H7 (cell line): Measurements from ENCODE around the gene IQSEC3. TPM values are rescaled to one million over a fixed set of nuclear protein-coding genes. Genes with fewer than 3 reads are reported as not detected.
A peak's percentile ranks its signal among the peaks of the same experiment; 100 is the strongest.
"Not testable (repeated sequence)": the region's sequence is repeated elsewhere in the genome, so short reads cannot be mapped to it uniquely, and the experiment has no call there.

Source experiments
- DNase-seq: peaks from one replicate; pipeline ENCODE4 v3.0.0; 2012
- H3K27me3 ChIP-seq: 2 replicates; pipeline ENCODE4 v1.6.0; 2011; ENCODE audit warnings: mild to moderate bottlenecking, low read length; ENCODE audit not compliant: control insufficient read depth, insufficient read depth
- H3K36me3 ChIP-seq: replicated peaks from 2 replicates; pipeline ENCODE4 v1.5.1; 2011; ENCODE audit warnings: low read length; ENCODE audit not compliant: control insufficient read depth, insufficient read depth
- H3K4me3 ChIP-seq: 2 replicates; pipeline ENCODE4 v1.5.1; 2011; ENCODE audit warnings: low read depth, mild to moderate bottlenecking, control low read depth, low read length, moderate library complexity; ENCODE audit not compliant: insufficient read depth
- total RNA-seq: library from RNA; depleted of rRNA; stranded (reverse); fragments of >200 nt; shearing (Covaris generic); gene quantifications from 2 replicates; pipeline ENCODE4 v1.2.3, GENCODE V29; 2014; rRNA removed

The IQSEC3 gene
- total RNA-seq: 0.45 and 0.81 TPM in 2 replicates

DNA sequence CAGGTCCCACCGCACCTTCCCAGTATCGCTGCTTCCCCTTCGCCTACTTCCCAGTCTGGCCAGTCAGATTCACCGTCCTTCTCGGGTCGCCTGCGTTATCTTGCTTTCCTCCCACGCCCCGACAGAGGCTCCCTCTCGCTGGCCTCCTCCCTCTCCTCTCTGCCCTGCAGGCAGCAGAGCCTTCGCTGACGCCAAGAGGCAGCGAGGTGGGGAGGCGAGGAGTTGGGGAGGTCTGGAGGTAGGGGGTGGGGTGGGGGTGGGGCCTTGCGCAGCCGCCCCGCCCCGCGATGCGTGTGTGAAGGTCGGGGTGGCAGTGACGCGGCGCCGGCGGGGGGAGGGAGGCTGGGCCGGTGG, at the start of gene IQSEC3:
TSS of gene IQSEC3 (plus strand) at position 340 of the 354 bp plus-strand sequence. CDS start 116 bp downstream, outside the sequence.
- Histone ChIP-seq H3K27me3 (peaks cover 17% of the 10 kb centered on the region), H3K4me3 (peak within 1 kb of the TSS; percentile 35)
- not testable (repeated sequence) for H3K36me3 ChIP-seq, DNase-seq

DNA sequence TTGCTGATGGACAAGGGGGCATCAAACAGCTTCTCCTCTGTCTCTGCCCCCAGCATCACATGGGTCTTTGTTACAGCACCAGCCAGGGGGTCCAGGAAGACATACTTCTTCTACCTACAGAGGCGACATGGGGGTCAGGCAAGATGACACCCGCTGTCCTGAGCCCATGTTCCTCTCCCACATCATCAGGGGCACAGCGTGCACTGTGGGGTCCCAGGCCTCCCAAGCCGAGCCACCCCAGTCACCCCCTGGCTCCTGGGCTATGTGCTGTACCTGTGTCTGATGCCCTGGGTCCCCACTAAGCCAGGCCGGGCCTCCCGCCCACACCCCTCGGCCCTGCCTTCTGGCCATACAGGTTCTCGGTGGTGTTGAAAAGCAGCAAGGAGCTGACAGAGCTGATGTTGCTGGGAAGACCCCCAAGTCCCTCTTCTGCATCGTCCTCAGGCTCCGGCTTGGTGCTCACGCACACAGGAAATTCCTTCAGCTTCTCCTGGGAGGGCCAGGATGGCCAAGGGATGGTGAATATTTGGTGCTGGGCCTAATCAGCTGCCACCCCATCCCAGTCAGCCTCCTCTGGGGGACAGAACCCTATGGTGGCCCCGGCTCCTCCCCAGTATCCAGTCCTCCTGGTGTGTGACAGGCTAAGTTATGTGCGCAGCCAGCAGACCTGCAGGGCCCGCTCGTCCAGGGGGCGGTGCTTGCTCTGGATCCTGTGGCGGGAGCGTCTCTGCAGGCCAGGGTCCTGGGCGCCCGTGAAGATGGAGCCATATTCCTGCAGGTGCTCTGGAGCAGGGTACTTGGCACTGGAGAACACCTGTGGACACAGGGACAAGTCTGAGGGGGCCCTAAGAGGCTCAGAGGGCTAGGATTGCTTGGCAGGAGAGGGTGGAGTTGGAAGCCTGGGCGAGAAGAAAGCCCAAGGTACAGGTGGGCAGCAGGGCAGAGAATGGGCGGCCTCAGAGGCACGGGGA, 48.9 kb upstream of the IQSEC3 start:
- not testable (repeated sequence) for DNase-seq, H3K36me3 ChIP-seq, H3K4me3 ChIP-seq, H3K27me3 ChIP-seq

- H3K27me3 ChIP-seq, DNase-seq, H3K4me3 ChIP-seq, H3K36me3 ChIP-seq: not testable (repeated sequence)
These were observed 47.6 kb upstream of the IQSEC3 start for GRCh38 chr12:18821-19567.

DNA sequence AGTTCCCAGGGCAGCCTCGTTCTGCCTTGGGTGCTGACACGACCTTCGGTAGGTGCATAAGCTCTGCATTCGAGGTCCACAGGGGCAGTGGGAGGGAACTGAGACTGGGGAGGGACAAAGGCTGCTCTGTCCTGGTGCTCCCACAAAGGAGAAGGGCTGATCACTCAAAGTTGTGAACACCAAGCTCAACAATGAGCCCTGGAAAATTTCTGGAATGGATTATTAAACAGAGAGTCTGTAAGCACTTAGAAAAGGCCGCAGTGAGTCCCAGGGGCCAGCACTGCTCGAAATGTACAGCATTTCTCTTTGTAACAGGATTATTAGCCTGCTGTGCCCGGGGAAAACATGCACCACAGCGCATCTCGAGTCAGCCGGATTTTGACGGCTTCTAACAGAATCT, 46.7 kb upstream of the IQSEC3 start:
- H3K27me3 ChIP-seq, H3K36me3 ChIP-seq, DNase-seq, H3K4me3 ChIP-seq: not testable (repeated sequence)

- H3K27me3 ChIP-seq: no peaks in the 10 kb centered on the region
These were observed 45.8 kb upstream of the IQSEC3 start for GRCh38 chr12:20757-21156.

GRCh38 chr12:21301-22189, 45.0 kb upstream of the IQSEC3 start:
- Histone ChIP-seq H3K27me3 (no peaks in the 10 kb centered on the region), H3K36me3 (peaks cover 2% of the 10 kb centered on the region; the same call in 1 of the 2 replicates), H3K4me3 (no peak overlapping the region)
- no peak for DNase-seq

More at GRCh38 chr12:20757-21156, 45.8 kb upstream of the IQSEC3 start:
- DNase-seq: no peak
- H3K4me3 ChIP-seq: no peak overlapping the region
- H3K36me3 ChIP-seq: peaks cover 2% of the 10 kb centered on the region; the same call in 1 of the 2 replicates

GRCh38 chr12:22190-22529, 44.4 kb upstream of the IQSEC3 start:
- Histone ChIP-seq H3K27me3 (no peaks in the 10 kb centered on the region), H3K4me3 (no peak overlapping the region), H3K36me3 (peaks cover 2% of the 10 kb centered on the region; the same call in 1 of the 2 replicates)
- DNase-seq: no peak

GRCh38 chr12:22530-23201, 43.9 kb upstream of the IQSEC3 start:
- DNase-seq: no peak
- Histone ChIP-seq H3K36me3 (peaks cover 2% of the 10 kb centered on the region; the same call in 1 of the 2 replicates), H3K27me3 (no peaks in the 10 kb centered on the region), H3K4me3 (no peak overlapping the region)

DNA sequence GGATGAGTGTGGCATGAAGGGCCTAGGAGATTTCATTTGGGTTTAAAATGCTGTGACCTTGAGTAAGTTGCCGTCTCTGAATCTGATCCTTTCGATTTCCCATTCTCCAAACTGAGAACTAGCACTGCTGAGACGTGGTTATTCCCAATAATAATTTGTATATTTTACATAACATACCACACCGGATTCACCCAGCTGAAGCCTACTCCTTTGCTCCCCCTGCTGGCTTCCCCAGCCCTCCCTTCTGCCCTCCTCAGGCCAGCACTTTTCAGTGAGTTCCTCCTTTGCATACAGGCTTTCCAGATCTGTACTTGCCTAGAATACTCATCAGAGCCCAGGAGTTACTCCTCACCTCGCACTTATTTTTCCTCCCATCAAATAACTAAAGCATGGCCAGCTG, 38.7 kb upstream of the IQSEC3 start:
- not testable (repeated sequence) for H3K36me3 ChIP-seq, DNase-seq, H3K27me3 ChIP-seq, H3K4me3 ChIP-seq

GRCh38 chr12:38775-39174, 27.8 kb upstream of the IQSEC3 start:
- not testable (repeated sequence) for DNase-seq, H3K4me3 ChIP-seq, H3K27me3 ChIP-seq, H3K36me3 ChIP-seq

DNA sequence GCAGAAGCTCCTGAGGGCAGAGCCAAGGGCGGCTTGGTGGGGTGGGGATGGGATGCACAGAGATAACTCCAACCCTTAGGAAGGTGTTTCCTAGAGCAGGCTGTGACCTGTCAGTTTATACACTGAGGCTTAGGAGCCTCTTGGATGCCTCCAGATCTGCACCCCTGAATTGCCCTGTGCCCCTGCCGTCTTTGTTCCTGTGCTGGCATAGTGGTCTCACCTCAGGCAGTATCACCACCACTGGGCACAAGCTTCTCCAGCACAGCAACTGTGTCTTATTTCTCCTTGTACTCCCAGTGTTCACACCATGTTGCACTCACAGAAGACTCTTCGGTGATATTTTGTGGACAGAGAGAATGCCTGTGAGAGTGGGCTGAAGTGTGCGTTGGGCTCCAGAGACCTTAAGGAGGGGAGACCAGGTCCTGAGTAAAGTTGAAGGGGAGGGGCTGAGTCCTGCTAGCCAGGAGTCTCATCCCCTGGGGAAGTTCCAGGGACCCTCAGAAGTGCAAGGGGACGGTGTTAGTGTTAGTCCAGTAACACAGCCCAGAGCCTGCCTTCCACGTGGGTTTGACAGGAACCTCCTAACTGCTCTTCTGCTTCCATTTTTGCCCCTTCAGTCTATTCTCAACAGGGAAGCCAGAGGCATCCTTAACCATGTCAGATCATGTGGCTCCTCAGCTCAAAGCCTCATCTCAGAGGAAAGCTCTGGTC, 26.9 kb upstream of the IQSEC3 start:
- H3K27me3 ChIP-seq, H3K4me3 ChIP-seq, DNase-seq, H3K36me3 ChIP-seq: not testable (repeated sequence)

DNA sequence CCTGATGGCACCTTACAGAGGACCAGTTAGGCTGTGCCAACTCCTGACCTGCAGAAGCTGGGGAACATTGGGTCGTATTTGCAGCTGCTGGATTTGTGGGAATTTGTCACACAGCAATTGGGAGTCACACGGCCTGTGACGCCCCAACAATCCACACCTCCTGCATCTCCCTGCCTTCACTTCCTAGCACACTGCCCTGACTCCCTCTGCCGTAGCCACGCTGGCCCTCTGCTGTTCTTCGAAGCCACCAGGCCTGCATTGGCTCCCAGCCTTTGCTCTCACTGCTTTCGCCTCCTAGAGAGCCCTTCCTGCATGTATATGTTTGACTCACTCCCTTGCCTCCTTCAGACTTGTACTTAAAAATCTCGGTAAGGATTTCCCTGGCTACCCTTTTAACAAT, 22.2 kb upstream of the IQSEC3 start:
- not testable (repeated sequence) for DNase-seq

DNA sequence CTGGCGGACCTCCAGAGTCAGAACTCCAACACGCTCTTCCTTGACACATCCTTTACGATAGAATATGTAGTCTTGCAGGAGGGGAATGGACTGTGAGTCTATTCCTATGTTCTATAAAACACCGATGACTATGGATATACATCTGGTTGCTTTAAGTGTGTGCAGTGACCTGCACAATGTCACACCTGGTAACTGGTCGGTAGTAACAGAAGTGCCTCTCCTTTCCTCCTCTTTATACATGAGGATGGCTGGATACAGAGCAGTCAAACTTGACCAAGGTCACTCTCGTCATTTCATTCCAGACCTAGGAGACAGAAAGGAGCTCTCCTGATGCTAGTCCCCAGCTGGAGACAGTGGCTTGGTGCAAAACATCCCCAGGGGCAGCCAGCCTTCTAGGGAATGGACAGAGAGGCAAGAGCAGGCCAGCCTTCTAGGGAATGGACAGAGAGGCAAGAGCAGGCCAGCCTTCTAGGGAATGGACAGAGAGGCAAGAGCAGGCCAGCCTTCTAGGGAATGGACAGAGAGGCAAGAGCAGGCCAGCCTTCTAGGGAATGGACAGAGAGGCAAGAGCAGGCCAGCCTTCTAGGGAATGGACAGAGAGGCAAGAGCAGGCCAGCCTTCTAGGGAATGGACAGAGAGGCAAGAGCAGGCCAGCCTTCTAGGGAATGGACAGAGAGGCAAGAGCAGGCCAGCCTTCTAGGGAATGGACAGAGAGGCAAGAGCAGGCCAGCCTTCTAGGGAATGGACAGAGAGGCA, 21.2 kb upstream of the IQSEC3 start:
- not testable (repeated sequence) for H3K36me3 ChIP-seq, H3K27me3 ChIP-seq, DNase-seq, H3K4me3 ChIP-seq

More for the DNA sequence above, 22.2 kb upstream of the IQSEC3 start:
- not testable (repeated sequence) for H3K4me3 ChIP-seq, H3K36me3 ChIP-seq, H3K27me3 ChIP-seq
